ENCODE results near the gene PRKX. TPM values are rescaled to one million over a fixed set of nuclear protein-coding genes. Genes with fewer than 3 reads are reported as not detected.
"Not testable (repeated sequence)": the region's sequence is repeated elsewhere in the genome, so short reads cannot be mapped to it uniquely, and the experiment has no call there.

PRKX gene
- total RNA-seq, 2 donors from 2014 or later: 8.6 to 11.2 TPM

DNA sequence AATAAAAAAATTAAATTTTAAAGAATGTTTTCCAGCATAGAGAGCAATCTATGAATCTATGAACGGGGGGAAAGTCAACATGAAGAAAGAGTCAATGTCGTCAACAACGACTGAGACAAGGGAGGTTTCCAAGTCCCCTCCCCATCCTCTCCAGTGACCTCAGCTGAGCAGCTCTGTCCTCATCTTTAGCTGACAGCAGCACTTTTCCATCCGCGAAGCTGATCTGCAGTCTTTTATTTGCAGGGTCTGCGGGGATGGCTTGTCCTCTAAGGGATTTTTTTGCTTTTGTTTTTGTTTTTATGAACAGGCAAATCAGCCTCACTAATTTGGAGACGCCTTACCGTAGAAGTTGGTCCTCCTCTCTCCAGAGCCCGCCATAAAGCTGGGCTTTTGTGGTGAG lies 46.5 kb downstream of the PRKX start:
- H3K36me3 ChIP-seq (replicated peaks in 1 of 2; ENCODE audit: insufficient read depth in 1 of 2, low read depth in 2 of 2): no peaks in the 10 kb centered on the region
- intact Hi-C loops (cut with DNase I): no loop called here
- WGBS, 2 donors: 73 to 81% methylated on average over 4 to 9 of the region's 9 CpGs
- H3K9me3 ChIP-seq: no peaks in the 10 kb centered on the region
- DNase-seq (no peak), ATAC-seq (no peak)
- H3K27ac ChIP-seq: no peak overlapping the region
- no peak for TF ChIP-seq POLR2A (IDR thresholded peaks at IDR 0.05)
- no peaks in the 10 kb centered on the region for H3K4me1 ChIP-seq
- no peaks in the 10 kb centered on the region for H3K27me3 ChIP-seq
- H3K4me3 ChIP-seq: no peak overlapping the region

DNA sequence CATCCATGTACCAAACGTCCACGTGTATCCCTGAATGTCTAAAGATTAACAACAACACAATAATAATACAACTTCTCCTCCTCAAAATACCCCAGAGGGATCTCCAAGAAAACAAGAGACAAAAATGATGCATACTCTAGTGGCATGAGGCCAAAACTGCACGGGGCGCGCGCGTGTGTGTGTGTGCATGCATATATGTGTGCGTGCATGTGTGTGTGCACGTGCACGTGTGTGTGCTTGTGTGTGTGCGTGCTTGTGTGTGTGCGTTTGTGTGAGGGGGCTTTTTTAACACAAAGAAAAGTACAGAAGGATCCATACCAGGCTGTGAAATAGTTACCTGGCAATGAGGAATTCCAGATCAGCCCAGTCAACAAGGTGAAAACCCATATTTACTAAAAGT lies 48.5 kb downstream of the PRKX start:
- WGBS, 2 donors: 83 to 86% methylated on average over 8 to 12 of the region's 12 CpGs
- no peaks in the 10 kb centered on the region for H3K9me3 ChIP-seq
- intact Hi-C loops (cut with DNase I): no loop called here
- H3K4me1 ChIP-seq: no peaks in the 10 kb centered on the region
- DNase-seq (no peak), ATAC-seq (no peak)
- no peak for TF ChIP-seq POLR2A (IDR thresholded peaks at IDR 0.05)
- TF ChIP-seq, protein P1, sequence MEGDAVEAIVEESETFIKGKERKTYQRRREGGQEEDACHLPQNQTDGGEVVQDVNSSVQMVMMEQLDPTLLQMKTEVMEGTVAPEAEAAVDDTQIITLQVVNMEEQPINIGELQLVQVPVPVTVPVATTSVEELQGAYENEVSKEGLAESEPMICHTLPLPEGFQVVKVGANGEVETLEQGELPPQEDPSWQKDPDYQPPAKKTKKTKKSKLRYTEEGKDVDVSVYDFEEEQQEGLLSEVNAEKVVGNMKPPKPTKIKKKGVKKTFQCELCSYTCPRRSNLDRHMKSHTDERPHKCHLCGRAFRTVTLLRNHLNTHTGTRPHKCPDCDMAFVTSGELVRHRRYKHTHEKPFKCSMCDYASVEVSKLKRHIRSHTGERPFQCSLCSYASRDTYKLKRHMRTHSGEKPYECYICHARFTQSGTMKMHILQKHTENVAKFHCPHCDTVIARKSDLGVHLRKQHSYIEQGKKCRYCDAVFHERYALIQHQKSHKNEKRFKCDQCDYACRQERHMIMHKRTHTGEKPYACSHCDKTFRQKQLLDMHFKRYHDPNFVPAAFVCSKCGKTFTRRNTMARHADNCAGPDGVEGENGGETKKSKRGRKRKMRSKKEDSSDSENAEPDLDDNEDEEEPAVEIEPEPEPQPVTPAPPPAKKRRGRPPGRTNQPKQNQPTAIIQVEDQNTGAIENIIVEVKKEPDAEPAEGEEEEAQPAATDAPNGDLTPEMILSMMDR (IDR thresholded peaks at IDR 0.05): no peak
- H3K27ac ChIP-seq: no peak overlapping the region
- H3K4me3 ChIP-seq: no peak overlapping the region
- no peaks in the 10 kb centered on the region for H3K36me3 ChIP-seq (replicated peaks in 1 of 2; ENCODE audit: insufficient read depth in 1 of 2, low read depth in 2 of 2)
- no peaks in the 10 kb centered on the region for H3K27me3 ChIP-seq

DNA sequence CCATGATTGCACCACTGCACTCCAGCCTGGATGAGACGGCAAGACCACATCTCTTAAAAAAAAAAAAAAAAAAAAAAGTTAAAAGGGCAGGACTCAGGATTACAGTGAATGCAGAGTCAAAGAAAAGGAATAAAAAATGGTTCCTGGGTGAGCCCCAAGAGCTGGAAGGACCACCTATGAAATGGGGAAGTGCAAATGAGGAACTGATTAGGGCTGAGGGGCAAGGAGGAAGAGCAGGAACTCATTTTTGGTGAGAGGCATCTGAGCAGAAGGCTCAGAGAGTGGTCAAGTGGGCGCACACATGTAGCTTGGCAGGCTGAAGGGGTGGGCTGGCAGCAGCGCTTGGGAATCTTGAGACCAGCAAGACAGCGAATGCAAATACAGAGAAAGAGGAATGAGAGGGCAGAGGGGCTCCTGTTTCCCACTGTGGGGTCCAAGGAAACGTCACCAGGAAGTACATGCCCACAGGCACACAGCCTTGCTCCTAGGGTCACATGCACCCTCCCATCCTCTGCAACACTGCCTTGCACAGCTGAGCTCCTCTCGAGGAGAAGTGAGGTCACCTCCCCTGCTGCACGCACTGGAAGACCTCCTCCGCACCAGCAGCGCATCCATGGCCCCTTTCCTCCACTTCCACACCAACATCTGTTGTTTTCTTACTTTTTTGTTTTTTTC lies 49.7 kb downstream of the PRKX start:
- ATAC-seq; H3K4me3 ChIP-seq; H3K27ac ChIP-seq; H3K4me1 ChIP-seq; intact Hi-C loops (cut with DNase I); H3K9me3 ChIP-seq; H3K27me3 ChIP-seq; H3K36me3 ChIP-seq (replicated peaks in 1 of 2; ENCODE audit: insufficient read depth in 1 of 2, low read depth in 2 of 2): not testable (repeated sequence)
- DNase-seq: peak in 1 of 4 donors; percentile 17
- 77 to 78% methylated on average over 9 of the region's 9 CpGs for WGBS, 2 donors

DNA sequence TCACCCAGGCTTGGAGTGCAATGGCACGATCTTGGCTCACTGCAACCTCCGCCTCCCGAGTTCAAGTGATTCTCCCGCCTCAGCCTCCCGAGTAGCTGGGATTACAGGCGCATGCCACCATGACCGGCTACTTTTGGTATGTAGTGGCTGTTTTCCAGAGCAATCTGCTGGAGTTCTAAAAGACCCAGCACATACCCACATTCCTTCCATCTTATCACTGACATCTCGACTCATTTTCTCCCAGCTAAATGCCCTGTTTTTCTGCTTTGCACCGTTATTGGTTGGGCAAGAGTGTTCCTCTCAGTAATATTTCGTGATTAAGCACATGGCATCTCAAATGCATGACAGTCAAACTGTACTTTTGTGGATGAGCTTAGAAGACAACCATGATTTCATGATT lies 53.7 kb downstream of the PRKX start:
- DNase-seq (no peak), ATAC-seq (no peak)
- Histone ChIP-seq H3K4me1 (no peaks in the 10 kb centered on the region), H3K27me3 (no peaks in the 10 kb centered on the region), H3K36me3 (replicated peaks in 1 of 2; ENCODE audit: insufficient read depth in 1 of 2, low read depth in 2 of 2) (no peaks in the 10 kb centered on the region), H3K9me3 (no peaks in the 10 kb centered on the region), H3K4me3 (no peak overlapping the region), H3K27ac (no peak overlapping the region)
- intact Hi-C loops (cut with DNase I): no loop called here
- TF ChIP-seq, protein P1 (IDR thresholded peaks at IDR 0.05): no peak
- TF ChIP-seq POLR2A (IDR thresholded peaks at IDR 0.05): no peak
- 64 to 67% methylated on average over 9 to 10 of the region's 10 CpGs for WGBS, 2 donors

DNA sequence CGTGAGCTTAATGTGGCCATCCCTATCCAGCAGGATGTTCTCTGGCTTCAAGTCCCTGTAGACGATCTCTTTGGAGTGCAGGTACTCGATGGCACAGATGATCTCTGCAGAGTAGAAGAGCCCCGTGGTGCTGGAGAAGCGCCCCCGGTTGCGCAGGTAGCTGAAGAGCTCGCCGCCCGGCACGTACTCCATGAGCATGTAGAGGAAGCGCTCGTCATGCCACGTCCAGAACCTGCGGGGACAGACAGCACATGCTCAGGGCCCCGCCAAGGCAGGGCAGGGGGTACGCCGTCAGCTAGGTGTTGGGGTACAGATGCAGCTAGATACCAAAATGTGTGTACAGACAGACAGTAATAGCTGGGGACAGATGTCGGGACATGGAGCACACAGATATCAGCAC lies 58.3 kb downstream of the PRKX start:
- DNase-seq (no peak), ATAC-seq (no peak)
- intact Hi-C loops (cut with DNase I): no loop called here

More for the DNA sequence above, 58.3 kb downstream of the PRKX start:
- WGBS, 2 donors: 89 to 92% methylated on average over 5 to 13 of the region's 19 CpGs
- Histone ChIP-seq H3K9me3 (no peaks in the 10 kb centered on the region), H3K27me3 (no peaks in the 10 kb centered on the region), H3K4me3 (no peak overlapping the region), H3K36me3 (replicated peaks in 1 of 2; ENCODE audit: insufficient read depth in 1 of 2, low read depth in 2 of 2) (no peaks in the 10 kb centered on the region), H3K27ac (no peak overlapping the region), H3K4me1 (no peaks in the 10 kb centered on the region)
- TF ChIP-seq, protein P1 (IDR thresholded peaks at IDR 0.05): no peak
- TF ChIP-seq POLR2A (IDR thresholded peaks at IDR 0.05): no peak
